ENCODE data around the gene GPR26.
"Not testable (repeated sequence)": the region's sequence is repeated elsewhere in the genome, so short reads cannot be mapped to it uniquely, and the experiment has no call there.

Gene GPR26

DNA sequence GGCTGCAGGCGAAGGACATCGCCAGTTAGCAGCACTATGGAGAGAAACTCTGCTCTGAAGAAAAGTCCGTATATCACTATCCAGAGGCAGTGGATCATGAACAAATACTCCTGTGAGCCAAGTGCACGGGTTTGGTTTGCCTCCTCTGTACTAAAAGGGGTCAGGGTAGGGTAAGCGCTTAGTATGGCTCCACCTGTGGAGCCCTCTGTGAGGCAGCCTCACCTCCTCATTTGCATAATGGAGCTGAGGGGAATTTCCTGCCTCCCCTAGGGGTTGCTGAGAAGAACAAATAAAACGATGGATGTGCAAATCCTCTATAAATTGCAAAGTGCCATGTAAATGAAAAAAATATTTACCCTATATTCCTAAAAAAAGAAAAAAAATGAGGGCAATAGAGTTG, 63.4 kb downstream of the GPR26 start:
- TF ChIP-seq, protein P1, sequence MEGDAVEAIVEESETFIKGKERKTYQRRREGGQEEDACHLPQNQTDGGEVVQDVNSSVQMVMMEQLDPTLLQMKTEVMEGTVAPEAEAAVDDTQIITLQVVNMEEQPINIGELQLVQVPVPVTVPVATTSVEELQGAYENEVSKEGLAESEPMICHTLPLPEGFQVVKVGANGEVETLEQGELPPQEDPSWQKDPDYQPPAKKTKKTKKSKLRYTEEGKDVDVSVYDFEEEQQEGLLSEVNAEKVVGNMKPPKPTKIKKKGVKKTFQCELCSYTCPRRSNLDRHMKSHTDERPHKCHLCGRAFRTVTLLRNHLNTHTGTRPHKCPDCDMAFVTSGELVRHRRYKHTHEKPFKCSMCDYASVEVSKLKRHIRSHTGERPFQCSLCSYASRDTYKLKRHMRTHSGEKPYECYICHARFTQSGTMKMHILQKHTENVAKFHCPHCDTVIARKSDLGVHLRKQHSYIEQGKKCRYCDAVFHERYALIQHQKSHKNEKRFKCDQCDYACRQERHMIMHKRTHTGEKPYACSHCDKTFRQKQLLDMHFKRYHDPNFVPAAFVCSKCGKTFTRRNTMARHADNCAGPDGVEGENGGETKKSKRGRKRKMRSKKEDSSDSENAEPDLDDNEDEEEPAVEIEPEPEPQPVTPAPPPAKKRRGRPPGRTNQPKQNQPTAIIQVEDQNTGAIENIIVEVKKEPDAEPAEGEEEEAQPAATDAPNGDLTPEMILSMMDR (IDR thresholded peaks at IDR 0.05; ENCODE audit: control insufficient read depth, extremely low read depth, insufficient read depth) = no peak
- DNase-seq (ENCODE audit: low read depth) = no peak
- no peak overlapping the region for H3K4me3 ChIP-seq (ENCODE audit: low read depth, low read length)

DNA sequence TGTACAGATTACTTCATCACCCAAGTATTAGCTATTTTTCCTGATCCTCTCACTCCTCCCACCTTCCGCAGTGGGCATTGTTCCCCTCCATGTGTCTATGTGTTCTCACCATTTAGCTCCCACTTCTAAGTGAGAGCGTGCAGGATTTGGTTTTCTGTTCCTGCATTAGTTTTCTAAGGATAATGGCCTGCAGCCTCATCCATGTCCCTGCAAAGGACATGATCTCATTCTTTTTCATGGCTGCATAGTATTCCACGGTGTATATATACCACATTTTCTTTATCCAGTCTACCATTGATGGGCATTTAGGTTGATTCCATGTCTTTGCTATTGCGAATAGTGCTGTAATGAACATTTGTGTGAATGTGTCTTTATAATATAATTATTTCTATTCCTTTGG, 70.8 kb downstream of the GPR26 start:
- H3K4me3 ChIP-seq (ENCODE audit: low read depth, low read length); DNase-seq (ENCODE audit: low read depth): not testable (repeated sequence)

DNA sequence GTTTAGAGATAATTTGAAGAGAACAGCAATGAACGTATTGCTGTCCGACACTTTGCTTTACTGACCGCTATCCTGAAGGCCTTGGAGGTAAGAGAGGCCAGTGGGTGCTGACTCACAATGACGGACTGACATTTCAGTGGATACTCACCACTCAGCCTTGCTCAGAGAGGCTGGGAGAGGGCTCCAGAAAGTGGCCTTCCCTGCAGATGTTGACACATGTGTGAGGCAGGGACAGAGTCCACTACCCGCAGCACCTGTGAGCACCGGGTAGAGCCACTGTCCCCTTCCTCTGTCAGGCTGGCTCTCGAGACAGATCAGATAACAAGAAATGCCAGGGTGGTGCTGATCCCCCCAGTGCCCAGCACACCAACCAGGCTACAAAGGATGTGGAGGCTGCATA, 75.0 kb downstream of the GPR26 start:
- TF ChIP-seq, protein P1 (IDR thresholded peaks at IDR 0.05; ENCODE audit: control insufficient read depth, extremely low read depth, insufficient read depth) = no peak
- DNase-seq (ENCODE audit: low read depth) = no peak
- no peak overlapping the region for H3K4me3 ChIP-seq (ENCODE audit: low read depth, low read length)

DNA sequence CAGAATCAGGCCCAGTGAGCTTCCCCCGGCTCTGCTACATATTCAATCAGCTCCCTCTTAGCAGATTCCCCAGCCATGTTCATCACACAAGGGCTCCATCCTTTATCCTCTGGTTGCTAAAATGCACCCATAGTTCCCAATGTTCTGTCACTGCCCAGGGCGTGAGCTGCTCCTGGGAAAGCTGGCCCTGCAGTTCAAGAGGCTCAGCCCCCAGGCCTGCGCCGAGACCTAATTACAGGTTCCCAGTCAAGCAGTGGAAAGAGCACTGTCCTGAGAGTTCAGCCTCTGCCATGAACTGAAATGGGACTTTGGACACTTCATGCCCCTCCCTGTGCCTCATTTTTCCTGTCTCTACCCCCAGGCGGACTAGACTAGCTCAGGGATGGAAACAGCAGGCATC, 75.6 kb downstream of the GPR26 start:
- no peak overlapping the region for H3K4me3 ChIP-seq (ENCODE audit: low read depth, low read length)
- DNase-seq (ENCODE audit: low read depth) = no peak
- TF ChIP-seq, protein P1 (IDR thresholded peaks at IDR 0.05; ENCODE audit: control insufficient read depth, extremely low read depth, insufficient read depth) = no peak

DNA sequence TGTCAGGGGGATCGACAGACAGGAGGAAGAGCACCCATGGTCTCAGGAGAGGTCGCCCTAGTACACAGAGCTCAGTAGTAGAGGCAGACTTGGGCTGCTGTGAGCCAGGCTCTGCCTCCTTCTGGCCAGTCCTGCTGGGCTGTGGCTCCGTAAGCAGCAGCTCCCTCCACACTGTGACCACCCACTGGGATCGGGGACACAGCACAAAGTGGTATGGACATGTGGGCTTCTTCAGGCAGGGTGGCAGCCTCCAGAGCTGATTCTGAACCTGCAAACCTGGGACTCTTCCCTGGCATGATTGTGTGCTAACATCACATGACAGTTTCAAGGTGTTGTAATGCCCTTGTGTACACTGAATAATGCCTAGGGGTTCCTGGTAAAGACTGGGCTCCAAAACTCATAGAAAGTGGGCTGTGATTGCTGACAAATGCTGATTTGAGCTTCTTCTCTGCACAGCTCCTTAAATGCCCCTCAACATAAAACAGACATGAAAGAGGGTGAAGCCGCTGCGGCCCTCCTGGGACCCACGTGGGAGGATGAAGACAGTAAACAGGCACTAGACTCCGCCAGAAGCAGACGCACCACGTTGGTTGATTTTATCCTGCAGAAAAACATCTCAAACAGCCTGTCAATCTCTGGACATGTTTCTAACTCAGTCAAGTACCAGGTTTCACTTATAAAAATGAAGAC, 76.7 kb downstream of the GPR26 start:
- no peak overlapping the region for H3K4me3 ChIP-seq (ENCODE audit: low read depth, low read length)
- no peak for DNase-seq (ENCODE audit: low read depth)
- TF ChIP-seq, protein P1 (IDR thresholded peaks at IDR 0.05; ENCODE audit: control insufficient read depth, extremely low read depth, insufficient read depth) = no peak

DNA sequence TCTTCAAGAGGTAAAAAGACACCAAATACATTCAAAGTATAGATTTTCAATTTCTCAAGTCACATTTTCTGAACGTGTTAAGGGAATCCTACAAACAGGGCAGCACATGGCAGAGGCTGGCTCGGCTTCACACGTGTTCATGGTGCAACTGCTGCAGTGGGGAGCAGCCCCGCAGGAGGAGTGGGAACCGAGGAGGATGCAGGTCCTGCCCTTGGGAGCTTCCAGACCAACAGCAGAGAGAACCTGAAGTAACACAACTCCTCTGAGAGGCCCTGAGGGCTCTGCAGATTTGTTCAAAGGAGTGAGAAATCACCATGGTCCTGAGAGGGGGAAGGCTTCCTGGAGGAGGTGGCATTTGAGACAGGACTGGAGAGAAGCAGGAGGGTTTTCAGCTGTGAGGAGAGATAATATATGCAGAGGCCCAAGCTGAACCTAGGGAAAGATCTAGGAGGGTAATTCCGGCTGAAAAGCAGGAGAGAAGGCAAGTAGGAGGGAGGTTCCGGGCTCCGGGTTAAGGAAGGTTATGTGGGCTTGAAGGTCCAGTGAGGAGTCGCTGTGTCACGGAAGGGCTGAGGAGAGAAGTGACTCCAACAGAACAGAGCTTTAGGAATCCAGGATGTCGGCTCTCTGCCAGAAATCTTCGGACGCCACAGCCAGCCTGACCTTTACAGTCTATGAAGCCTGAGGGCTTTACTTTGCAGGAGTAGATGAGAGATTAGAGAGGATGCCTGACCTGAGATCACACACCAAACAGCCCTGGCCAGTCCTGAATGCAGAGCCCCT, 77.5 kb downstream of the GPR26 start:
- peak; percentile 64 for DNase-seq (ENCODE audit: low read depth)
- no peak overlapping the region for H3K4me3 ChIP-seq (ENCODE audit: low read depth, low read length)
- TF ChIP-seq, protein P1 (IDR thresholded peaks at IDR 0.05; ENCODE audit: control insufficient read depth, extremely low read depth, insufficient read depth) = no peak

DNA sequence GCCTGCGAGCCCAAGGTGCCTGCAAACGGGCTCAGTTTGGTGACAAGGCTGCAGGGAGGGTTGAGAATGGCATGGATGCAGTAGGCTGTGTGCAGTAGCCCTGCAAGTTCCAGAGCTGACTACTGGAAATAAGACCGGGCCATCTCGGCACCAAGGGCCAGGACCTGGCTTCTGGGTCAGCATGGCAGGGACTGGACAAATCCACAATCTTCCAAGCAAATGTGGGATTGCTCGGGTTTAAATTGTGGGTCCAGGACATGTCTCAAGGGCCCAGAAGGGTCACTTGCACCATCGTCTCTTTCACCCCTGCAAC, 78.0 kb downstream of the GPR26 start:
- H3K4me3 ChIP-seq (ENCODE audit: low read depth, low read length) = no peak overlapping the region
- no peak for DNase-seq (ENCODE audit: low read depth)
- TF ChIP-seq, protein P1 (IDR thresholded peaks at IDR 0.05; ENCODE audit: control insufficient read depth, extremely low read depth, insufficient read depth) = no peak

Measured in LNCaP clone FGC (cell line).